AG09309 (cell line): Measurements from ENCODE around the gene NLRC4.
"Not testable (repeated sequence)": the region's sequence is repeated elsewhere in the genome, so short reads cannot be mapped to it uniquely, and the experiment has no call there.

Source experiments
- DNase-seq: peaks from one replicate; pipeline ENCODE4 v3.0.0-alpha.2; 2010; ENCODE audit warnings: low read depth
- H3K4me3 ChIP-seq: 2 replicates; pipeline ENCODE4 v1.5.1; 2011; ENCODE audit warnings: mild to moderate bottlenecking, low read depth, low read length, moderate library complexity; ENCODE audit not compliant: control insufficient read depth
- TF ChIP-seq, protein P1 (sequence below): IDR thresholded peaks from 2 replicates; pipeline ENCODE4 v1.5.1; 2011; ENCODE audit warnings: mild to moderate bottlenecking, low read depth, low read length, inconsistent platforms; ENCODE audit not compliant: insufficient read depth, control insufficient read depth; ENCODE audit errors: missing control alignments

The NLRC4 gene

DNA sequence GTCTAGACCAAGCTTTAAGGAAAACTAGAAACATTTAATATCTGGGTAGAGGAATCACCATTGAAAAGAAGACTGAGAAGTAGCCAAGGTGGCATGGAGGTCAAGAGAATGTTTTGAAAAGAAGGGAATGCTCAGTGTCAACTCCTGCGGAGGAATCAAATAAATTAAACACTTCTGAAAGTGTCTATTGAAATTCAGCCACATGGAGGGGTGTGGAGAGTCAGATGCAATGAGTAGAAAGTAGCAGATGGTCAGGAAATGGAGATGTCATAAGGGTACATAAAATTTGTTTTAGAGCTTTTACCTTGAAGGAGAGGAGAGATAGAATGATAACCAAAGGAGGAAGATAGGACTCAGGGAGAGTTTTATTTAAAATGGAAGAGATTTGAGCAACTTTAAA is 35.1 kb downstream of the NLRC4 start:
- TF ChIP-seq, protein P1, sequence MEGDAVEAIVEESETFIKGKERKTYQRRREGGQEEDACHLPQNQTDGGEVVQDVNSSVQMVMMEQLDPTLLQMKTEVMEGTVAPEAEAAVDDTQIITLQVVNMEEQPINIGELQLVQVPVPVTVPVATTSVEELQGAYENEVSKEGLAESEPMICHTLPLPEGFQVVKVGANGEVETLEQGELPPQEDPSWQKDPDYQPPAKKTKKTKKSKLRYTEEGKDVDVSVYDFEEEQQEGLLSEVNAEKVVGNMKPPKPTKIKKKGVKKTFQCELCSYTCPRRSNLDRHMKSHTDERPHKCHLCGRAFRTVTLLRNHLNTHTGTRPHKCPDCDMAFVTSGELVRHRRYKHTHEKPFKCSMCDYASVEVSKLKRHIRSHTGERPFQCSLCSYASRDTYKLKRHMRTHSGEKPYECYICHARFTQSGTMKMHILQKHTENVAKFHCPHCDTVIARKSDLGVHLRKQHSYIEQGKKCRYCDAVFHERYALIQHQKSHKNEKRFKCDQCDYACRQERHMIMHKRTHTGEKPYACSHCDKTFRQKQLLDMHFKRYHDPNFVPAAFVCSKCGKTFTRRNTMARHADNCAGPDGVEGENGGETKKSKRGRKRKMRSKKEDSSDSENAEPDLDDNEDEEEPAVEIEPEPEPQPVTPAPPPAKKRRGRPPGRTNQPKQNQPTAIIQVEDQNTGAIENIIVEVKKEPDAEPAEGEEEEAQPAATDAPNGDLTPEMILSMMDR = no peak
- H3K4me3 ChIP-seq = no peak overlapping the region
- no peak for DNase-seq

DNA sequence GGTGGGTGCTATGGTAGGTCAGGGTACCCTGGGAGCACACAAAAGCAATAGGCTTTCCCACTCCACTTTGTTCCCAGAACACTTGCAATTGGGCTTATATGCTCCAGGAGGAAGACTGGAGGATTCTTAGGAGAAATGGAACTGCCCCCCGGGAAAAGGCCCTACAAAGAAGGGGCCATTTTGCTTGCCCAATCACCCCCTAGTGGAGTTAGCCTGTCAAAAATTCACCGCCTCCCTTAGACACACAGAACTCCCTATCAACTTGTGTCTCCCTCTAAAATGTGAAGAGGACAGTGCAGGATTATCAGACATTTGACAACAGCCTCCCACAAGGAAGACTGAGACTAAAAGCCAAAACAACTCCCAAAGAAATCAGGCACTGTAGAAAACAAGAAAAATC is 36.5 kb downstream of the NLRC4 start:
- no peak overlapping the region for H3K4me3 ChIP-seq
- TF ChIP-seq, protein P1 = no peak
- DNase-seq = no peak

DNA sequence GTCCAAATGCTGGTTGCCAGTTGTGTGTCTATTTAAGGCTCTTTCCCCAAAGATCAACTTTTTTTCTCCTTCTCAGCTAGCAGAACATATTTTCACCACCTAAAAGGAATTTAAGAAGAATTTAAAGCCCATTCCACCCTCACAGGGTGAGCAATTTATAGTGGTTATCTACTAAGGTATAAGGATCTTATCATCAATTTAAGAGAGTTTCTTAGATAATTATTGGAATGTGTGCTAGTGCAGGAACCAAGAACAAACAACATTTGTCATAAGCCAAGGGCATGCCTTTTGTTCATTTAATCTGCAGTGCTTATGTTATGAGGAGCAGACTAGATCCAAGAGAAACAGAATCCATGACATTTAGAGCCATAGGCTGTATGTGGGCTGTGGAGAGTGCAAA is 37.2 kb downstream of the NLRC4 start:
- H3K4me3 ChIP-seq = no peak overlapping the region
- TF ChIP-seq, protein P1 = no peak
- no peak for DNase-seq

DNA sequence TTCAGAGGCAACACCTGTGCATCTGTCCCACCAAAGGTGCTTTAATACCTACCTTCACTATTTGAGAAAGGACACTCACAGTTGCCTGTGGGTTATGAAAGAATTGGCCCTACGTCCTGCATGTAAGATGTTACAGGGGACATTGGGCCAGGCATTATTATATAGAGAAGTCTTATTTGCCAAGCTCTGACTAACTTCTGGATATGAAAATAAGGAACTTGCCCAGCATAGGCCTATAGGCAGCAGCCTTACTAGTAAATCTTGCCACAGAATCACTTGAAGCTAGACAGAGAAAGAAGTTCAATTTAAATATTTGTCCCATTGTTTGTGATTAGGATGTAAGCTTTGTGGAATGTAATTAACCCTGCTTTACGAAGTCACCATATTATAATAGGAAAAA is 41.7 kb downstream of the NLRC4 start:
- no peak for DNase-seq
- TF ChIP-seq, protein P1 = no peak

DNA sequence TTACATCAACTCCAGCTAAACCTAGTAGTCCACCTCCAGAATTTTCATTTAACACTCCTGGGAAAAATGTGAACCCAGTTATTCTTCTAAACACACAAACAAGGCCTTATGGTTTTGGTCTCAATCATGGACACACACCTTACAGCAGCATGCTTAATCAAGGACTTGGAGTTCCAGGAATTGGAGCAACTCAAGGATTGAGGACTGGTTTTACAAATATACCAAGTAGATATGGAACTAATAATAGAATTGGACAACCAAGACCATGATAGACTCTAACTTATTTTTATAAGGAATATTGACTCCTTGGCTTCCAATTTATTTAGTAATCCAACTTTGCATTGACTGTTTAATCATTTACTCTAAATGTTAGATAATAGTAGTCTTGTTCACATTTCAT is 44.2 kb downstream of the NLRC4 start:
- no peak overlapping the region for H3K4me3 ChIP-seq
- TF ChIP-seq, protein P1 = no peak
- no peak for DNase-seq

More for the DNA sequence above, 41.7 kb downstream of the NLRC4 start:
- no peak overlapping the region for H3K4me3 ChIP-seq

DNA sequence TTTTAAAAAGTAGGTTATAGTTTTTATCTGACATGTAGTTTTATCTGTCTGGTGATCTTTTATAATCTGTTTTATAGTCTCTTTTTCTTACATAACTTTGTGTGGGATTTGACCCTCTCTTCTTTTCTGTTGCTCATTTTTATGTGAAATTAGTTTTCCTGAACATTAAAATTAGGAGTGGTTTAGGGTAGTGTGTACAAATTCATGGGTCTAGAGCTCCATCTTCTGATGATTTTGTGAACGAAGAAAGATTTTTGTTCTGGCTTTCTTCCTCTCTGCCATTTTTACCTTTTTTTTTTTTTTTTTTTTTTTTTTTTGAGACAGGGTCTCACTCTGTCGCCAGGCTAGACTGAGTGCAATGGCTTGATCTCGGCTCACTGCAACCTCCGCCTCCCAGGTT is 52.4 kb downstream of the NLRC4 start:
- DNase-seq = no peak
- H3K4me3 ChIP-seq = no peak overlapping the region
- TF ChIP-seq, protein P1 = no peak

DNA sequence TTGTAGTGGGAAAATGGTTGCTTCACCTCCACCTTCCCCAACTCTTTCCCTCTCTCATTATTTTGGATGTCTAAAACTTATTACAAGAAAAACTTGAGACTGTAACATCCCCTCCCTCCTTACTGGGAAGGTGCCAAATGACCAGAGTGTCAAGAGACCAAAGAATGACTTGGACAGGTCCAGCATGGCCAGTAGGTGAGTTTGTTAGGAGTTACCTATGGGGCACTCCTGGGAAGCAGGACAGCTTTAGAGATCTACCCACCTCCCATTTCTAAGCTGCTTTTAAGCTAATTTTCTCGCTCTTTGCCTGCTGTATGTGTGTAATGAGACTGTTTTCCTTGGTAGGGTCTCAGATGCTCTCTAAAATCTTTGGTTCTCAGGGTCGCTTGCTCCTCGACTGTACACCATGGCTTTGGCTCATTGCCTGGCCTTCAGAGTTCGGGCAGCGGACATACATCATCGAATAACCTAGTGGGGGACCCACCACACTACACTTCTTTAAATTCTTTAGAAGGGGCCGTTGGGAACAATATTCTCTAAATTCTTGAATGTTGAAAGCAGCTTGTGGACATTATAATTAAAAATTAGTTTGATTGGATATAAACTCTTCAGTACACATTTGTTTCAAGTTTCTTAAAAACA is 53.8 kb downstream of the NLRC4 start:
- TF ChIP-seq, protein P1 = no peak
- no peak overlapping the region for H3K4me3 ChIP-seq
- no peak for DNase-seq

DNA sequence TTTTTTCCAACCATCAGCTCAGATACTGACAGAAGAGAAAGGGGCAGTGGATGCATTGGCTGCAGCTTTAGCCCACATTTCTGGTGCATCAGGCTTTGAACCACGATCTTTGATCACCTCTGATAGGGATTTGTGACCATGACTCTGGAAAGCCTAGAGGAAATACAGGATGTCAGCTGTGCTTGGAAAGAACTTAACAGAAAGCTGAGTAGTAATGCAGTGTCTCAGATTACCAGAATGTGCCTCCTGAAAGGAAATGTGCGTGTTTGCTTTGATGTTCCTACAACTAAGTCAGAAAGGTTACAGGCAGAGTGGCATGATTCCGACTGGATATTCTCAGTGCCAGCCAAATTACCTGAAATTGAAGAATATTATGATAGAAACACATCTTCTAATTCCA is 61.3 kb downstream of the NLRC4 start:
- not testable (repeated sequence) for DNase-seq, H3K4me3 ChIP-seq
